Keratinocyte (primary cell): ENCODE data around the gene MAML2. TPM values are rescaled to one million over a fixed set of nuclear protein-coding genes. Genes with fewer than 3 reads are reported as not detected.

ENCODE experiments used
- DNase-seq: peaks from one replicate; pipeline ENCODE4 v3.0.0-alpha.2; 2011; ENCODE audit warnings: low read depth, missing footprints, low spot score
- FAIRE-seq: peaks from 2 replicates; lab custom pipeline; 2011; peaks lifted over from hg19 to GRCh38; lab: Jason Lieb, UNC
- H2AFZ ChIP-seq: 2 replicates; pipeline ENCODE4 v1.6.0; 2012; ENCODE audit warnings: low read length, control low read depth, inconsistent platforms; ENCODE audit not compliant: control insufficient read depth
- H3K27ac ChIP-seq: 2 replicates; pipeline ENCODE4 v1.5.1; 2011; ENCODE audit warnings: low read length; ENCODE audit not compliant: control insufficient read depth, insufficient read depth
- H3K27me3 ChIP-seq: 3 replicates; pipeline ENCODE4 v1.6.0; 2011; ENCODE audit warnings: low read length; ENCODE audit not compliant: control insufficient read depth, insufficient read depth; ENCODE audit errors: extremely low read depth
- H3K36me3 ChIP-seq, 2 experiments: 2 replicates in 1 of 2; 3 replicates in 1 of 2; pipeline ENCODE4 v1.5.1; 2011; ENCODE audit warnings: low read length in 2 of 2, mild to moderate bottlenecking in 1 of 2; ENCODE audit not compliant: control insufficient read depth in 2 of 2, insufficient read depth in 2 of 2; ENCODE audit errors: extremely low read depth in 1 of 2
- H3K4me1 ChIP-seq: 3 replicates; pipeline ENCODE4 v1.5.1; 2011; ENCODE audit warnings: low read length; ENCODE audit not compliant: control insufficient read depth, insufficient read depth; ENCODE audit errors: extremely low read depth
- H3K4me2 ChIP-seq: 3 replicates; pipeline ENCODE4 v1.6.0; 2011; ENCODE audit warnings: low read depth, low read length; ENCODE audit not compliant: control insufficient read depth, insufficient read depth; ENCODE audit errors: extremely low read depth
- H3K4me3 ChIP-seq, 3 experiments: fragments of 200-600 bp in 1 of 3; sonication (generic) in 1 of 3; 2 replicates in 2 of 3; 3 replicates in 1 of 3; pipeline ENCODE4 v1.5.1; 2011 to 2016; ENCODE audit warnings: low read length in 3 of 3, mild to moderate bottlenecking in 3 of 3, control low read depth in 2 of 3, inconsistent platforms in 1 of 3, low read depth in 1 of 3, mixed read lengths in 1 of 3, mixed run types in 1 of 3, moderate library complexity in 1 of 3; ENCODE audit not compliant: control insufficient read depth in 2 of 3, insufficient read depth in 2 of 3; ENCODE audit errors: extremely low read depth in 1 of 3
- H3K79me2 ChIP-seq: 2 replicates; pipeline ENCODE4 v1.6.0; 2012; ENCODE audit warnings: low read length; ENCODE audit not compliant: control insufficient read depth, insufficient read depth
- H3K9ac ChIP-seq: 3 replicates; pipeline ENCODE4 v1.6.0; 2011; ENCODE audit warnings: low read length; ENCODE audit not compliant: control insufficient read depth, insufficient read depth; ENCODE audit errors: extremely low read depth
- H3K9me1 ChIP-seq: 3 replicates; pipeline ENCODE4 v1.6.0; 2011; ENCODE audit warnings: low read length; ENCODE audit not compliant: control insufficient read depth, insufficient read depth; ENCODE audit errors: extremely low read depth
- H3K9me3 ChIP-seq: 2 replicates; pipeline ENCODE4 v1.5.1; 2012; ENCODE audit warnings: low read depth, low read length; ENCODE audit not compliant: control insufficient read depth
- H4K20me1 ChIP-seq: 3 replicates; pipeline ENCODE4 v1.6.0; 2011; ENCODE audit warnings: low read length; ENCODE audit not compliant: control insufficient read depth, insufficient read depth; ENCODE audit errors: extremely low read depth
- CTCF ChIP-seq, 3 experiments: IDR thresholded peaks in 1 of 3; conservative IDR thresholded peaks in 1 of 3; optimal IDR thresholded peaks in 1 of 3; 2 replicates in 2 of 3; 3 replicates in 1 of 3; pipeline versions ENCODE3 to v1.5.1; 2011; ENCODE audit warnings: low read length in 3 of 3, mild to moderate bottlenecking in 3 of 3, moderate library complexity in 2 of 3, control low read depth in 1 of 3, inconsistent platforms in 1 of 3; ENCODE audit not compliant: insufficient read depth in 2 of 3; ENCODE audit errors: extremely low read depth in 1 of 3
- EZH2 ChIP-seq: IDR thresholded peaks from one replicate; pipeline ENCODE4 v1.6.1; 2012; ENCODE audit warnings: inconsistent platforms, mild to moderate bottlenecking, low read length, moderate library complexity
- dilution Hi-C: fragments of 300-500 bp; cut with MboI; formaldehyde crosslinking; loops from one replicate; pipeline ENCODE4 v1.7.0; 2020; ENCODE audit warnings: low sequenced_read_pairs; ENCODE audit not compliant: extremely low pct_ligation_motif_present
- polyA plus RNA-seq, 5 experiments: library from polyadenylated mRNA; depleted of rRNA in 3 of 5; stranded (reverse) in 3 of 5; stranded (forward) in 1 of 5; unstranded in 1 of 5; fragments of >200 nt; gene quantifications; 1 replicate in 1 of 5; 2 replicates in 3 of 5; 3 replicates in 1 of 5; pipeline versions ENCODE4 v1.2.1 to v1.2.3, GENCODE V29; 2011 to 2012; ENCODE audit warnings: missing spikeins in 2 of 5, low read depth in 1 of 5, low replicate concordance in 1 of 5

The MAML2 gene
- polyA plus RNA-seq, 1 donor (not counting 4 experiments of a cell fraction or from before 2014, with no cell fraction given) = 4.2 TPM

GRCh38 chr11:96257036-96257435, 86.0 kb downstream of the MAML2 start:
- Histone ChIP-seq H3K4me2 (no peak overlapping the region), H3K79me2 (no peaks in the 10 kb centered on the region), H4K20me1 (no peaks in the 10 kb centered on the region), H3K27me3 (no peaks in the 10 kb centered on the region), H3K4me3 (no peak overlapping the region), H3K36me3 (no peaks in the 10 kb centered on the region), H3K9me3 (no peaks in the 10 kb centered on the region), H3K27ac (no peak overlapping the region), H3K9me1 (no peaks in the 10 kb centered on the region), H2AFZ (no peak overlapping the region), H3K4me1 (peaks cover 25% of the 10 kb centered on the region), H3K9ac (no peak overlapping the region)
- DNase-seq (no peak), FAIRE-seq (no peak)
- TF ChIP-seq CTCF (optimal IDR thresholded peaks at IDR 0.05 in 1 of 3, IDR thresholded peaks at IDR 0.05 in 1 of 3, conservative IDR thresholded peaks at IDR 0.05 in 1 of 3; ENCODE audit: extremely low read depth in 1 of 3, insufficient read depth in 2 of 3, low read length in 3 of 3) = no peak
- TF ChIP-seq EZH2 = no peak
- dilution Hi-C loops = no loop called here

GRCh38 chr11:96256215-96257011, 86.6 kb downstream of the MAML2 start:
- FAIRE-seq = no peak
- TF ChIP-seq CTCF (optimal IDR thresholded peaks at IDR 0.05 in 1 of 3, IDR thresholded peaks at IDR 0.05 in 1 of 3, conservative IDR thresholded peaks at IDR 0.05 in 1 of 3; ENCODE audit: extremely low read depth in 1 of 3, insufficient read depth in 2 of 3, low read length in 3 of 3) (no peak), EZH2 (no peak)
- no peak overlapping the region for H3K4me2 ChIP-seq
- no peaks in the 10 kb centered on the region for H4K20me1 ChIP-seq
- H3K9me3 ChIP-seq = no peaks in the 10 kb centered on the region
- no peaks in the 10 kb centered on the region for H3K36me3 ChIP-seq
- H3K9ac ChIP-seq = no peak overlapping the region
- H3K4me3 ChIP-seq = no peak overlapping the region
- no peak overlapping the region for H3K27ac ChIP-seq
- H2AFZ ChIP-seq = no peak overlapping the region
- H3K4me1 ChIP-seq = peaks cover 25% of the 10 kb centered on the region
- no peaks in the 10 kb centered on the region for H3K79me2 ChIP-seq
- H3K9me1 ChIP-seq = no peaks in the 10 kb centered on the region
- no peaks in the 10 kb centered on the region for H3K27me3 ChIP-seq
- dilution Hi-C loops = no loop called here
- no peak for DNase-seq
